ENCODE data around the gene PNMA1. TPM values are rescaled to one million over a fixed set of nuclear protein-coding genes. Genes with fewer than 3 reads are reported as not detected.
A peak's percentile ranks its signal among the peaks of the same experiment; 100 is the strongest.
"Not testable (repeated sequence)": the region's sequence is repeated elsewhere in the genome, so short reads cannot be mapped to it uniquely, and the experiment has no call there.

PNMA1 gene
- total and polyA plus RNA-seq, 5 donors: 18.0 to 36.3 (median 27.7) TPM

DNA sequence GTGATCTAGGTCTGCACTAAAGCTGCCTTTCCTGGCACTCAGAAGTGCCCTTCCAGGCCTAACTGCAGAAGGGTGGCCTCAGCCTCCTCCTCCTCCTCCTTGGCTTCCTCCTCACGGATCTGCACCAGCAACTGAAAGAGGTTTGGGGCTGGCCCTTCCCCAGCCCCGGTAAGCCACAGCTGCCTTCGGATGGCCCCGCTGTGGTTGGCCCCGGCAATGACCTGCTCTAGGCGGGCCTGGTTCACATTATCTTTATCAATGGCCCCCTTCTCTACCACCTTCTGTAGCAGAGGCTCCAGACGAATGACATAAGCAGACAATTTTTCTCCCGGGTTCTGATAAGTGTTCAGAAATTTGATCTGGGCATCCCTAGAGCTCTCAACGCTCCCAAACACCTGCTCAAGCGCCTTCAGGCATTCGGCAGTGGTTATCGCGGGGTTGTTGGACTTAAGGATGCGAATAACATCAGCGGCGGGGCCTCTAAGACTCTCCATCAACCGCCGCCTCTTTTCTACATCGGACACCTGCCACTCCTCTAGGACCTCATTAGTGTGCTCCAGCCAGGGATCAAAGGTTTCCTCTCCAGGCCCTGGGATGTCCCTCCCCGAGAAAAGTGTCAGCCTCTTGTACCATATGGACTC lies 1.5 kb downstream of the PNMA1 start:
- Histone ChIP-seq H3K4me1 (ENCODE audit: control insufficient read depth, insufficient read depth, low read length) (no peaks in the 10 kb centered on the region), H3K27me3 (ENCODE audit: control insufficient read depth, insufficient read depth) (no peaks in the 10 kb centered on the region), H3K9me3 (ENCODE audit: control insufficient read depth, low read length) (no peaks in the 10 kb centered on the region), H3K27ac (ENCODE audit: low read length) (no peak overlapping the region), H3K4me3 (ENCODE audit: low read length) (peak overlapping the region; percentile 51)
- ATAC-seq (peak; percentile 10 to 14), DNase-seq (peak in 2 of 3 donors; percentile 18 to 53)
- 8% methylated on average over 20 of the region's 20 CpGs for WGBS
- intact Hi-C loops (cut with DNase I): no loop called here

DNA sequence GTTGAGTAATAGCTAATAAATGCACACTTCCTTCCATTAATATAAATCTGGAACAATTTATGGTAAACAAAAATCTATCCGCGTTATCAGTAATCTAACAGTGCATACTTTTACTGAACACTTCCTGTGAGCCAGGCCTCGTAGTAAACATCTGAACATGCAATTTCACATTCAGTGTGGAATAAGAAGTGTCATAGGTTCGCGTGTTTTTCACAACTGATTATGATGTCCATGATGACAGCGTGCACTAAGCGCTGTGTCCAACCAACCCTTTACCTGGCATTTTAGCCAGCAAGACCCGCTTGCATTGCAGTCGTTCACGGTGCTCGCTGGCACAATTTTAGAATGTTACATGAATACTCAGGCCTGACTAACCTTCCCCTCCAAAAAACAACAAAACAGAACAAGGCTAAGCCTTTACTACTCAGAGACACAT lies 2.1 kb downstream of the PNMA1 start:
- no peak overlapping the region for H3K27ac ChIP-seq (ENCODE audit: low read length)
- H3K9me3 ChIP-seq (ENCODE audit: control insufficient read depth, low read length): no peaks in the 10 kb centered on the region
- WGBS: 15% methylated on average over 11 of the region's 11 CpGs
- H3K27me3 ChIP-seq (ENCODE audit: control insufficient read depth, insufficient read depth): no peaks in the 10 kb centered on the region
- H3K4me3 ChIP-seq (ENCODE audit: low read length): peak overlapping the region; percentile 51
- ATAC-seq: no peak
- intact Hi-C loops (cut with DNase I): no loop called here
- no peaks in the 10 kb centered on the region for H3K4me1 ChIP-seq (ENCODE audit: control insufficient read depth, insufficient read depth, low read length)
- no peak for DNase-seq

DNA sequence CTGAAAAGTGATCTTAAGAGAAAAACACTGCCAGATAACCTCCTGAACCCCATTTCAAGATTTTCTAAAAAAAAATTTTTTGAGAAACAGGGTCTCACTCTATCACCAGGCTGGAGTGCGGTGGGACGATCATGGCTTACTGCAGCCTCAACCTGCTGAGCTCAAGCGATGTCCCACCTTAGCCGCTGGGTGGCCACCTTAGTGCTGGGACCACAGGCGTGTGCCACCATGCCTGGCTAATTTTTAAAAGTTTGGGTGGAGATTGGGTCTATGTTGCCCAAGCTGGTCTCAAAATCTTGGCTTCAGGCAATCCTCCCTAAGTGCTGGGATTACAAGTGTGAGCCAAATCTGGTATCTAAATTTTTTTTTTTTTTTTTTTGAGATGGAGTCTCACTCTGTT lies 3.4 kb downstream of the PNMA1 start:
- H3K4me1 ChIP-seq (ENCODE audit: control insufficient read depth, insufficient read depth, low read length): no peaks in the 10 kb centered on the region
- H3K9me3 ChIP-seq (ENCODE audit: control insufficient read depth, low read length): no peaks in the 10 kb centered on the region
- ATAC-seq (no peak), DNase-seq (no peak)
- WGBS: 96% methylated on average over 5 of the region's 5 CpGs
- no peaks in the 10 kb centered on the region for H3K27me3 ChIP-seq (ENCODE audit: control insufficient read depth, insufficient read depth)
- intact Hi-C loops (cut with DNase I): no loop called here
- H3K4me3 ChIP-seq (ENCODE audit: low read length): no peak overlapping the region
- H3K27ac ChIP-seq (ENCODE audit: low read length): no peak overlapping the region

DNA sequence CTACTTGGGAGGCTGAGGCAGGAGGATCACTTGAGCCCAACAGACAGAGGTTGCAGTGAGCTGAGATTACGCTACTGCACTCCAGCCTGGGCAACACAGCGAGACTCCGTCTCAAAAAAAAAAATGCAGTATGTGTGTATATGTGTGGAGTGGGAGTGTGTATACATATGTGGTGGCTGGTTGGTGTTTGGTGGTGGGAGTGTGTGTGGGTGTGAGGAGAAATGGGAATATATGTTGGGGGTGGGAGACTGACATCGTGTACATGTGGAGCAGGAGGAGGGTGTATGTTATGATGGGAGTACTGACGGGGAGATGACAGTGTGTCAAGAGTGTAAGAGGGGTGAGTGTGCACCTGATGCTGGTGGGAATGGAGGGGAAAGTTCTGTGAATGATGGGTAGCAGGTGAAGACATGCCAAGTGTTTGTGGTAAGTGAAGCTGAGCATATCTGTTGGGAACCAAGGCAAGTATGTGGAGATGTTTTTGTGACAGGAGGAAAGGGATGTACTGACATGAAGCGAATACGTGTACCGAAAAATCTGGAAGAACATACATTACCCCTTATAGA lies 4.2 kb downstream of the PNMA1 start:
- 94% methylated on average over 8 of the region's 8 CpGs for WGBS
- intact Hi-C loops (cut with DNase I): no loop called here
- no peaks in the 10 kb centered on the region for H3K27me3 ChIP-seq (ENCODE audit: control insufficient read depth, insufficient read depth)
- DNase-seq: no peak
- H3K4me1 ChIP-seq (ENCODE audit: control insufficient read depth, insufficient read depth, low read length): no peaks in the 10 kb centered on the region
- no peak for ATAC-seq
- H3K27ac ChIP-seq (ENCODE audit: low read length): no peak overlapping the region
- no peak overlapping the region for H3K4me3 ChIP-seq (ENCODE audit: low read length)
- no peaks in the 10 kb centered on the region for H3K9me3 ChIP-seq (ENCODE audit: control insufficient read depth, low read length)

DNA sequence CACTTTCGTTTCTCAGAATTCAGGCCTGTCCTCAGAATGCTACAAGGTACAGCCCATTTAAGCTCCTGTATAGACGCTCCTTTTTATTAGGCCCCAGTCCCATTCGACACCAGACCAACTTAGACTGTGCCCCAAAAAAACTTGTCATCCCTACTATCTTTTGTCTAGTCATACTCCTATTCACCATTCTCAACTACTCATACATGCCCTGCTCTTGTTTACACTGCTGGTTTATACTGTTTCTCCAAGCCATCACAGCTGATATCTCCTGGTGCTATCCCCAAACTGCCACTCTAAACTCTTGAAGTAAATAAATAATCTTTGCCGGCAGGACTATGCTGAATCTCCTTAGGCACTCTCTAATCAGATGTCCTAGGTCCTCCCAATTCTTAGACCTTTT lies 6.1 kb downstream of the PNMA1 start:
- H3K27ac ChIP-seq (ENCODE audit: low read length); DNase-seq; intact Hi-C loops (cut with DNase I); H3K27me3 ChIP-seq (ENCODE audit: control insufficient read depth, insufficient read depth); H3K9me3 ChIP-seq (ENCODE audit: control insufficient read depth, low read length); H3K4me1 ChIP-seq (ENCODE audit: control insufficient read depth, insufficient read depth, low read length); ATAC-seq; H3K4me3 ChIP-seq (ENCODE audit: low read length): not testable (repeated sequence)
- 90% methylated on average over 4 of the region's 4 CpGs for WGBS

DNA sequence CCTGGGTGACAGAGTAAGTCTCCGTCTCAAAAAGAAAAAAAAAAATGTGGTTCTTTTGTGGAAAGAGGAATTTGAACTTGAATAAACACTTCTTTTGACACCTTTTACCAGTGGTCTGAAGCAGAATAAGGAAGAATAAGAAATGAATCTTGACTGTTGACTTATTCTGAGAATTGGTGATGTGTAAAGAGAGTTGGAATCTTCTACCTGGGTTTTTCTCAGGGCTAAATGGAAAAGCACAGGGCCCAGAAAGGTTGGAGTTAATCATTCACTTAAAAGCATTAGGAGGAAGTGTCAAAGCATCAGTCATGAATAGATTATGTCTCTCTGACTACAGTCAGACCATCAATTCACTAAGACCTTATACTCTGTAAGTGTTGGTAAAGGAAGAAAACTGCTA lies 13.9 kb downstream of the PNMA1 start:
- H3K27me3 ChIP-seq (ENCODE audit: control insufficient read depth, insufficient read depth): no peaks in the 10 kb centered on the region
- no peaks in the 10 kb centered on the region for H3K4me1 ChIP-seq (ENCODE audit: control insufficient read depth, insufficient read depth, low read length)
- ATAC-seq (no peak), DNase-seq (no peak)
- no peak overlapping the region for H3K4me3 ChIP-seq (ENCODE audit: low read length)
- no peak overlapping the region for H3K27ac ChIP-seq (ENCODE audit: low read length)
- H3K9me3 ChIP-seq (ENCODE audit: control insufficient read depth, low read length): no peaks in the 10 kb centered on the region
- WGBS: 51% methylated on average over 1 of the region's 1 CpG
- intact Hi-C loops (cut with DNase I): no loop called here

- Histone ChIP-seq H3K4me1 (ENCODE audit: control insufficient read depth, insufficient read depth, low read length) (no peaks in the 10 kb centered on the region), H3K27ac (ENCODE audit: low read length) (no peak overlapping the region), H3K9me3 (ENCODE audit: control insufficient read depth, low read length) (no peaks in the 10 kb centered on the region), H3K27me3 (ENCODE audit: control insufficient read depth, insufficient read depth) (no peaks in the 10 kb centered on the region), H3K4me3 (ENCODE audit: low read length) (no peak overlapping the region)
- peak in 1 of 2 donors; percentile 47 for ATAC-seq
- intact Hi-C loops (cut with DNase I): no loop called here
- peak in 1 of 3 donors; percentile 22 for DNase-seq
- 94% methylated on average over 2 of the region's 2 CpGs for WGBS
Measured at GRCh38 chr14:73696466-73697400, 17.5 kb downstream of the PNMA1 start.

- H3K9me3 ChIP-seq (ENCODE audit: control insufficient read depth, low read length): no peaks in the 10 kb centered on the region
- H3K27ac ChIP-seq (ENCODE audit: low read length): no peak overlapping the region
- 92% methylated on average over 2 of the region's 2 CpGs for WGBS
- H3K4me1 ChIP-seq (ENCODE audit: control insufficient read depth, insufficient read depth, low read length): no peaks in the 10 kb centered on the region
- ATAC-seq (no peak), DNase-seq (no peak)
- intact Hi-C loops (cut with DNase I): no loop called here
- H3K4me3 ChIP-seq (ENCODE audit: low read length): no peak overlapping the region
- H3K27me3 ChIP-seq (ENCODE audit: control insufficient read depth, insufficient read depth): no peaks in the 10 kb centered on the region
Measured at GRCh38 chr14:73695997-73696396, 18.2 kb downstream of the PNMA1 start.

DNA sequence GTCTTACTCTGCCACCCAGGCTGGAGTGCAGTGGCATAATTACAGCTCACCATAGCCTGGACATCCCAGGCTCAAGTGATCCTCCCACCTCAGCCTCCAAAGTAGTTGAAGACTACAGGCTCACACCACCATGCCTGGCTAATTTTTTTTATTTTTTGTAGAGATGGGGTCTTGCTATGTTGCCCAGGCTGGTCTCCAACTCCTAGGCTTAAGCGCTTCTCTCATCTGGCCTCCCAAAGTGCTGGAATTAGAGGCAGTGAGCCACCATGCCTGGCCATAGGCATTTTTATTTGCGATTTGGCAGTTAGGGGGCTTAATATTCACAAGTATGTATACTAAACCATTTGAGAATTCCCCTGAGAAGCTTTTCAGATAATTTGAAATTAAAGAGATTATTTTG lies 19.1 kb downstream of the PNMA1 start:
- intact Hi-C loops (cut with DNase I): no loop called here
- Histone ChIP-seq H3K27ac (ENCODE audit: low read length) (no peak overlapping the region), H3K9me3 (ENCODE audit: control insufficient read depth, low read length) (no peaks in the 10 kb centered on the region), H3K4me3 (ENCODE audit: low read length) (no peak overlapping the region), H3K4me1 (ENCODE audit: control insufficient read depth, insufficient read depth, low read length) (no peaks in the 10 kb centered on the region), H3K27me3 (ENCODE audit: control insufficient read depth, insufficient read depth) (no peaks in the 10 kb centered on the region)
- DNase-seq (no peak), ATAC-seq (no peak)
- WGBS: over 99% methylated on average over 2 of the region's 2 CpGs

DNA sequence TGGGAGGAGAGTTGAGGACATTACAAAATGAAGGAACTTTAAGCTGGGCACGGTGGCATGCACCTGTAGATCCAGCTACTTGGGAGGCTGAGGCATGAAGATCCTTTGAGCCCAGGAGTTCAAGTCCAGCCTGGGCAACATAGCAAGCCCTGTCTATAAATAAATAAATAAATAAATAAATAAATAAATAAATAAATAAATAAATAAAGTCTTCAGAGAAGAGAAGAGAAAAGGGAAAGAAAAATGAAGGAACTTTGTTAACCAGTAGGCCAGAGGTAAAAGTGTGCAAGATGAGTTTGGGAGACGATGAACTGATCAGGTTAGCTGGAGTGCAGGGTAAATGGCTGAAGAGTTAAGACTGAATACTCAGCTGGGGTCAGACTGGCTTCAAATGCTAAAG lies 20.1 kb downstream of the PNMA1 start:
- no peaks in the 10 kb centered on the region for H3K4me1 ChIP-seq (ENCODE audit: control insufficient read depth, insufficient read depth, low read length)
- ATAC-seq (no peak), DNase-seq (no peak)
- no peak overlapping the region for H3K4me3 ChIP-seq (ENCODE audit: low read length)
- no peak overlapping the region for H3K27ac ChIP-seq (ENCODE audit: low read length)
- 97% methylated on average over 2 of the region's 2 CpGs for WGBS
- intact Hi-C loops (cut with DNase I): no loop called here
- no peaks in the 10 kb centered on the region for H3K27me3 ChIP-seq (ENCODE audit: control insufficient read depth, insufficient read depth)
- H3K9me3 ChIP-seq (ENCODE audit: control insufficient read depth, low read length): no peaks in the 10 kb centered on the region

DNA sequence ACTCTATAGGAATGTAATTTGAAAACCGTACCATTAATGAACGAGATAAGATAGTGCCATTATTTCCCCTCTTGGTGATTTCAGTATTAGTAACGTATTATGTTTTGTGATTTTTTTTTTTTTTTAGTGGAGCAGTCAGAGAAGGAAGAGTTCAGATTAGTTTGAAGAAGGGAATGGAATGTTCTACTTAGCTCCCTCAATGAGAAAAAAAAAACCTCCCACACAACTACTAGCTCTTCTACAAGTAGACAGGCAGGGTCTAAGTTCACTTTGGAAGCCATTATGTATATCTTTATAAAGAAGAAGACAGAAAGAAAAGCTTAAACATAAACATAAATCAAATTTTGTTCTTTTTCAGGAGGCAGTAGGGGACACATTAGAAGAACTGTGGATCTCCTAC lies 27.3 kb downstream of the PNMA1 start:
- 80% methylated on average over 3 of the region's 3 CpGs for WGBS
- Histone ChIP-seq H3K9me3 (ENCODE audit: control insufficient read depth, low read length) (no peaks in the 10 kb centered on the region), H3K4me1 (ENCODE audit: control insufficient read depth, insufficient read depth, low read length) (no peaks in the 10 kb centered on the region), H3K4me3 (ENCODE audit: low read length) (no peak overlapping the region), H3K27me3 (ENCODE audit: control insufficient read depth, insufficient read depth) (no peaks in the 10 kb centered on the region), H3K27ac (ENCODE audit: low read length) (no peak overlapping the region)
- intact Hi-C loops (cut with DNase I): no loop called here
- ATAC-seq (no peak), DNase-seq (no peak)

All from right cardiac atrium (tissue), 5 donors.